HepG2 (cell line): ENCODE data around the gene ITGB2. TPM values are rescaled to one million over a fixed set of nuclear protein-coding genes. Genes with fewer than 3 reads are reported as not detected.

Source experiments
- ATAC-seq: fragments of 200-7000 bp; cut with Tn5 transposase; 3 replicates; pipeline ENCODE4 v1.9.1; 2020; ENCODE audit warnings: mild to moderate bottlenecking, moderate library complexity
- BruUV-seq: library from RNA; stranded (reverse); fragments of 400-500 nt; replicated peaks from 2 replicates; lab custom pipeline; 2021; lab: Mats Ljungman, UMichigan
- CTCF ChIA-PET: fragments of 300-600 bp; formaldehyde crosslinking; extraction: SDS; loops from one replicate; lab custom pipeline; 2021; ENCODE audit warnings: low total read pairs, inconsistent platforms, low intra/inter-chr PET ratio; lab: Yijun Ruan, JAX
- POLR2A ChIA-PET: fragments of 350-600 bp; sonication (Branson Sonifier 250); formaldehyde crosslinking; loops from one replicate; lab custom pipeline; 2020; ENCODE audit warnings: antibody characterized with exemption, inconsistent platforms; lab: Yijun Ruan, JAX
- DNase-seq: peaks from one replicate; pipeline ENCODE4 v3.0.0-alpha.2; 2015; ENCODE audit warnings: low spot score
- FAIRE-seq: peaks from 3 replicates; lab custom pipeline; 2011; peaks lifted over from hg19 to GRCh38; lab: Jason Lieb, UNC
- H2AFZ ChIP-seq: one replicate; pipeline ENCODE4 v1.6.1; 2011; ENCODE audit warnings: low read length, inconsistent platforms
- H3K27ac ChIP-seq: fragments of 300-600 bp; 3 replicates; pipeline ENCODE4 v1.8.0; 2011; ENCODE audit warnings: mixed run types, mild to moderate bottlenecking, mixed read lengths, low read length, inconsistent platforms; ENCODE audit not compliant: insufficient read depth; ENCODE audit errors: extremely low read length
- H3K27me3 ChIP-seq, 2 experiments: fragments of 200-600 bp in 1 of 2; 2 replicates in 1 of 2; 3 replicates in 1 of 2; pipeline versions ENCODE4 v1.6.0 to v1.8.0; 2011; ENCODE audit warnings: low read length in 2 of 2, mild to moderate bottlenecking in 2 of 2, moderate library complexity in 2 of 2, inconsistent platforms in 1 of 2; ENCODE audit not compliant: insufficient read depth in 2 of 2, control insufficient read depth in 1 of 2
- H3K36me3 ChIP-seq, 2 experiments: fragments of 200-600 bp in 1 of 2; replicated peaks in 1 of 2; 2 replicates in 1 of 2; 3 replicates in 1 of 2; pipeline versions ENCODE4 v1.5.1 to v1.8.0; 2011; ENCODE audit warnings: low read length in 2 of 2, inconsistent platforms in 1 of 2; ENCODE audit not compliant: insufficient read depth in 2 of 2, control insufficient read depth in 1 of 2
- H3K4me1 ChIP-seq: 2 replicates; pipeline ENCODE4 v1.5.1; 2012; ENCODE audit warnings: low read length, inconsistent platforms; ENCODE audit not compliant: insufficient read depth
- H3K4me2 ChIP-seq: 2 replicates; pipeline ENCODE4 v1.6.0; 2011; ENCODE audit warnings: low read depth, low read length, inconsistent platforms
- H3K4me3 ChIP-seq, 3 experiments: fragments of 200-600 bp in 1 of 3; sonication (generic), shearing (Covaris generic) in 1 of 3; replicated peaks in 1 of 3; 2 replicates each; pipeline ENCODE4 v1.5.1; 2011 to 2016; ENCODE audit warnings: low read length in 3 of 3, inconsistent platforms in 2 of 3, low read depth in 2 of 3, mild to moderate bottlenecking in 2 of 3, control low read depth in 1 of 3, mixed read lengths in 1 of 3; ENCODE audit not compliant: insufficient read depth in 1 of 3
- H3K79me2 ChIP-seq: one replicate; pipeline ENCODE4 v1.6.1; 2011; ENCODE audit warnings: low read length, inconsistent platforms; ENCODE audit not compliant: insufficient read depth
- H3K9ac ChIP-seq: 2 replicates; pipeline ENCODE4 v1.6.0; 2011; ENCODE audit warnings: mild to moderate bottlenecking, low read depth, low read length, inconsistent platforms; ENCODE audit not compliant: insufficient read depth
- H3K9me3 ChIP-seq: 2 replicates; pipeline ENCODE4 v1.5.1; 2012; ENCODE audit warnings: mild to moderate bottlenecking, low read length
- H4K20me1 ChIP-seq: 2 replicates; pipeline ENCODE4 v1.6.0; 2011; ENCODE audit warnings: inconsistent platforms, mild to moderate bottlenecking, low read length, moderate library complexity; ENCODE audit not compliant: insufficient read depth
- ATF7-NPFF ChIP-seq: sonication (generic); formaldehyde crosslinking; IDR thresholded peaks from 2 replicates; pipeline ENCODE4 v1.8.1; 2023; ENCODE audit warnings: mild to moderate bottlenecking, low read depth, missing genetic modification reagents, moderate library complexity
- SMAD1 ChIP-seq: sonication (generic); formaldehyde crosslinking; IDR thresholded peaks from 2 replicates; pipeline ENCODE4 v1.4.0; 2020; ENCODE audit warnings: missing genetic modification reagents, low read depth, mild to moderate bottlenecking, borderline replicate concordance
- ZMYM3 ChIP-seq: sonication (generic); formaldehyde crosslinking; IDR thresholded peaks from 2 replicates; pipeline ENCODE4 v1.5.1; 2020; ENCODE audit warnings: mild to moderate bottlenecking, missing genetic modification reagents
- ZNF431 ChIP-seq: sonication (generic); formaldehyde crosslinking; IDR thresholded peaks from 2 replicates; pipeline ENCODE4 v1.9.0; 2022; ENCODE audit warnings: missing genetic modification reagents, low read depth, mild to moderate bottlenecking, borderline replicate concordance
- WGBS: methylation state at CpG from one replicate; pipeline ENCODE4 v1.1.6; 2017; ENCODE audit warnings: low lambda C conversion rate; 5-methylcytosine and 5-hydroxymethylcytosine counted together
- in situ Hi-C: cut with HindIII; loops from 2 replicates; pipeline ENCODE4 v1.10.0; 2017; ENCODE audit warnings: low pct_unique_long_range_greater_than_20kb; ENCODE audit not compliant: extremely low pct_ligation_motif_present
- intact Hi-C: fragments of 100-400 bp; cut with micrococcal nuclease; formaldehyde crosslinking; loops from one replicate; pipeline ENCODE4 v1.10.0; 2022; ENCODE audit not compliant: unreplicated experiment
- polyA plus RNA-seq, 8 experiments: library from polyadenylated mRNA; depleted of rRNA in 3 of 8; stranded (reverse) in 7 of 8; unstranded in 1 of 8; fragments of >200 nt; fragmentation: Illumina TruSeq in 4 of 8; extraction: Trizol in 4 of 8; gene quantifications; 2 replicates each; pipeline versions ENCODE4 v1.2.1 to v1.2.3, GENCODE V29; 2011 to 2016; ENCODE audit warnings: low read depth in 4 of 8, missing spikeins in 1 of 8, mixed read lengths in 1 of 8; ENCODE audit not compliant: insufficient read depth in 1 of 8
- total RNA-seq, 5 experiments: library from RNA; depleted of rRNA; stranded (reverse); fragments of >200 nt; fragmentation: Illumina TruSeq; extraction: Trizol; gene quantifications; 2 replicates each; pipeline ENCODE4 v1.2.3, GENCODE V29; 2016; ENCODE audit warnings: low read depth in 1 of 5
- TF ChIP-seq, protein P1 (sequence below): fragments of 450-650 bp; IDR thresholded peaks from 2 replicates; pipeline ENCODE4 v1.6.1; 2016

Gene ITGB2
- total and polyA plus RNA-seq, 2 of the 13 experiments (the other 11 are each of a cell fraction or from before 2014, with no cell fraction given) = 4.2 to 18.0 TPM

- in situ Hi-C loops = no loop called here
Measured at GRCh38 chr21:44902268-44903049, 18.2 kb downstream of the ITGB2 start.

DNA sequence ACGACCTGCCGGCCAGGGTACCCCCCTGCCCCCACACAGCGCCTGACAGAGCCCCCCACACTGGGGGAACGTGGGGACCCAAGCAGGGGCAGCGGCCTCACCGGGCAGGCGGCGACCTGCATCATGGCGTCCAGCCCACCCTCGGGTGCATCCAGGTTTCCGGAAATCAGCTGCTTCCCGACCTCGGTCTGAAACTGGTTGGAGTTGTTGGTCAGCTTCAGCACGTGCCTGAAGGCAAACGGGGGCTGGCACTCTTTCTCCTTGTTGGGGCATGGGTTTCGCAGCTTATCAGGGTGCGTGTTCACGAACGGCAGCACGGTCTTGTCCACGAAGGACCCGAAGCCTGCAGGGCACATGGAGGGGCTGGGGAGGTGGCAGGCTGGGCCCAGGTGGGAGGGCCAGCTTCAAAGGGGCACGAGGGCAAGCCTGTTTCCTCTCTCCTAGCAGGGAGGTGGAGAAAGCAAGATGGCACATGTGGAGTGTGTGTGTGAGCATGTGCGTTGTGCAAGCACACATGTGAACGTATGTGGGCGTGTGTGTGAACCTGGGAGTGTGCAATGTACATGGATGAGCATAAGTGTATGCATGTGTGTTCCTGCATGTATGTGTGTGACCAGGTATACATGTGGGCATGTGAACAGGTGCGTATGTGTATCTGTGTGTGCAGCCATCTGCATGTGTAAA is 19.2 kb downstream of the ITGB2 start:
- Histone ChIP-seq H3K79me2 (no peaks in the 10 kb centered on the region), H2AFZ (no peak overlapping the region), H3K4me3 (no peak overlapping the region), H3K27ac (no peak overlapping the region), H3K4me2 (no peak overlapping the region), H3K9ac (no peak overlapping the region), H3K36me3 (peaks cover 0 to 10% of the 10 kb centered on the region in 2 experiments; a peak in 3 of 5 replicates), H3K27me3 (no peaks in the 10 kb centered on the region), H3K4me1 (peaks cover 39% of the 10 kb centered on the region), H4K20me1 (no peaks in the 10 kb centered on the region), H3K9me3 (no peaks in the 10 kb centered on the region)
- intact Hi-C loops (no loop called here), in situ Hi-C loops (no loop called here)
- ATAC-seq (no peak), FAIRE-seq (no peak), DNase-seq (no peak)
- WGBS = 87% methylated on average over 20 of the region's 27 CpGs
- no peak for TF ChIP-seq ZMYM3 (CRISPR knock-in tag)
- TF ChIP-seq, protein P1, sequence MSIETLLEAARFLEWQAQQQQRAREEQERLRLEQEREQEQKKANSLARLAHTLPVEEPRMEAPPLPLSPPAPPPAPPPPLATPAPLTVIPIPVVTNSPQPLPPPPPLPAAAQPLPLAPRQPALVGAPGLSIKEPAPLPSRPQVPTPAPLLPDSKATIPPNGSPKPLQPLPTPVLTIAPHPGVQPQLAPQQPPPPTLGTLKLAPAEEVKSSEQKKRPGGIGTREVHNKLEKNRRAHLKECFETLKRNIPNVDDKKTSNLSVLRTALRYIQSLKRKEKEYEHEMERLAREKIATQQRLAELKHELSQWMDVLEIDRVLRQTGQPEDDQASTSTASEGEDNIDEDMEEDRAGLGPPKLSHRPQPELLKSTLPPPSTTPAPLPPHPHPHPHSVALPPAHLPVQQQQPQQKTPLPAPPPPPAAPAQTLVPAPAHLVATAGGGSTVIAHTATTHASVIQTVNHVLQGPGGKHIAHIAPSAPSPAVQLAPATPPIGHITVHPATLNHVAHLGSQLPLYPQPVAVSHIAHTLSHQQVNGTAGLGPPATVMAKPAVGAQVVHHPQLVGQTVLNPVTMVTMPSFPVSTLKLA = peak; percentile 92
- TF ChIP-seq SMAD1 (CRISPR knock-in tag) = no peak
- TF ChIP-seq ZNF431 (CRISPR knock-in tag) = no peak
- no TSS peak for BruUV-seq
- POLR2A ChIA-PET = no interaction called here
- CTCF ChIA-PET = no interaction called here

More at GRCh38 chr21:44902268-44903049, 18.2 kb downstream of the ITGB2 start:
- Histone ChIP-seq H3K9ac (no peak overlapping the region), H4K20me1 (no peaks in the 10 kb centered on the region), H3K4me3 (no peak overlapping the region), H3K27me3 (no peaks in the 10 kb centered on the region), H3K79me2 (no peaks in the 10 kb centered on the region), H2AFZ (no peak overlapping the region), H3K9me3 (no peaks in the 10 kb centered on the region), H3K27ac (no peak overlapping the region), H3K4me1 (peaks cover 44% of the 10 kb centered on the region), H3K4me2 (no peak overlapping the region), H3K36me3 (peaks cover 0 to 10% of the 10 kb centered on the region in 2 experiments; a peak in 3 of 5 replicates)
- TF ChIP-seq, protein P1 = peak; percentile 41; the same call in 1 of the 2 replicates
- no peak for TF ChIP-seq ATF7-NPFF
- no peak for DNase-seq
- ChIA-PET POLR2A (no interaction called here), CTCF (no interaction called here)
- WGBS = 93% methylated on average over 29 of the region's 30 CpGs
- no peak for ATAC-seq
- intact Hi-C loops = no loop called here
- no peak for FAIRE-seq
- BruUV-seq = no TSS peak
